Measurements from ENCODE around the gene RCBTB1.

RCBTB1 gene

DNA sequence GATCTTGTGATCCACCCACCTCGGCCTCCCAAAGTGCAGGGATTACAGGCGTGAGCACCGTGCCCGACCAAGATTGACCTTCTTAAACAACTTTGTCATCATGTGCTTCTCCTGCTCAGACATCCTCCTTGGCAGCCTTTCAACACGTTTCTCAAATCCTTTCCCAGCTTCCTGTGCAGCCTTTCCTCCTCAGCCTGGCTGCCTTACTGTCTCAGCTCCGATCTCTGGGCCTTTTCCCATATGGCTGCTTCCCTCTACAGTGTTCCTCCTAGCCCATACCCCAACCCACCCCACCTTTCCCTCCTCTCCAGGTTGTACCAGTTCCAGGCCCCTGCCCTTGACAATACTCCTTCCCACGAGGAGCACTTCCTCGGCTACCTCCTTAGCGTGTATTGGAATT lies 82.4 kb downstream of the RCBTB1 start:
- no peak for DNase-seq

- no peak for DNase-seq
Observed at GRCh38 chr13:49499889-49500660, 85.3 kb downstream of the RCBTB1 start.

- DNase-seq = no peak
Observed at GRCh38 chr13:49498206-49498605, 87.2 kb downstream of the RCBTB1 start.

DNA sequence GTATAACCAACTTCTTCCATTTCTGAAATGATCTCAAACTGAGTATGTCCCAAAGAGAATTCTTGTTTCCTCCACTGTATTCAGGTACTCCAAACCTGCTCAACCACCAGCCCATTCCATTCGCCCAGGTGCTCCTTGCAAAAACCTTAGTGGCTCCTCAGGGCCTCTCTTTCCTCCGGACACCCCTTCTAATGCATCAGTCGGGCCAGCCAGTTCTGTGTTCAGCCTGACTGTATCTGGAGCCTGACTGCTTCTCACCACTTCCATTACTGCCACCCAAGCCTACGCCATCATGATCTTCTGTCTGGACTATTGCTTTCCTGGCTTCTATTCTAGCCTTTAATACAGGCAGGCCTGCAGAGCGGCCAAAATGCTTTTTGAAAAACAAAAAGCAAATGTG lies 88.1 kb downstream of the RCBTB1 start:
- peak in 1 of 6 experiments; percentile 32 for DNase-seq

- DNase-seq = peak; percentile 32 to 66 (median 53)
Observed at GRCh38 chr13:49496837-49497236, 88.5 kb downstream of the RCBTB1 start.

DNA sequence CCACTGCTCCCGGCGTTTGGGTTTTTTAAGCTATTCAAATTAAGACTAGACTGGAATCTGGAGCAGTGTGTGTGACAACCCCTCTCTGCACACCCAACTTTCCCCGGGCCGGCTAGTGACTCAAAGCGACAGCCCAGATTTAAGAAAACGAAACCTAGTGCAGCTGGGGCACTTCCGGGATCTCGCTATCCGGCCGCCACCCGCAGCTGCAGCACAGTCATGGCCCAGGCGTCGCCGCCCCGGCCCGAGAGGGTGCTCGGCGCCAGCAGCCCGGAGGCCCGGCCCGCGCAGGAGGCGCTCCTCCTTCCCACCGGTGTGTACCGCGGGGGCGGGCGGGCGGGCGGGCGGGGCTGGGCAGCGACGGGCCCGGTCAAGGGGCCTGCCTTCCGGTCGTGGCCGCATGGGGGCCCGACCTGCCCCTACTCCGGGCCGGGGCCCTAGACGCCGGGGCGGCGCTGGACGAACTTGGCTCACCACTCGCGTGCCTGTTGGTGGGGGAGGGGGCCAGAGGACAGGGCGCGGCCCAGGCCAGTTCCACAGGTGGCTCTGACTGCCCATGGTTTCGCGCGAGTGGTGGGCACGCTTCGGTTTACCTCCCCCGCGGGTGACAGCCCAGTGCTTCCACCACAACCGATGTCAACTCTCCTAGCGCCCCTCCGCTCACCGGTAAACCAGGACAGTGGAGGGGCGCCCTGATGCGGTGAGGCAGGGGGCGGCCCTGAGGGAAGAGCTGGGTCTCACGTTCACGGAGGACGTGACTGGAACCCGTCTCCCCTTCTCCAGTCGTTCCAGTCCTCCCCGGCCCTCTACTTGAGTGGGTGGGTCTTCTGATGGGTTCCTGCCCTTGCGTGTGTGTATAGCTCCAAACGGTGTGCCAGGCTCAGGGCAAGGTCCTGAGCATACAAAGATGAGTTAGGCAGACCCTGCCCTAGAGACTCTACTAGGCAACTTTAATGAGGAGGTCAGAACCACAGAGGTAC lies 89.3 kb downstream of the RCBTB1 start, which contains the start of gene PHF11:
PHF11 (plus strand) TSS at position 171 of the 980 bp plus-strand sequence; CDS start at position 220, 49 bp downstream.
- peak; percentile 69 to 84 (median 76) for DNase-seq

DNA sequence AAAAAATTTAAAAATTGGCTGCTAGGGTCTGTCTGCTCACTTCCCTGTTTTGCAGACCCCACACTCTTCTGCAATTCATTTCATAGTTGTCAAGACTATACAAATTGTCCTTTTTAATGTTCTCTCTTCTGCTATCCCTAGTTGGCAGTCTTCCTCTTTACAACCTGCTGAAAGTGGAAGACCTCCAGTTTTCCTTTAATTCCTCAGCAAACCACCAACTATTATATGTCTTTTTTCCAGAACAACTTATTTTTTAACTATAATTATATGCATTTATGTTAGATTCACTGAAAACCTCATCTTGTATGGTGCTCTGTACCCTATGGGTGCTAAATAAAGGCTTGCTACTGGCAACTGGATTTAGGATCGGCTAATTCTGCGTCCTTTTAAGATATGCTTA lies 90.7 kb downstream of the RCBTB1 start:
- peak in 1 of 6 experiments; percentile 12 for DNase-seq

GRCh38 chr13:49488563-49488962 lies 96.8 kb downstream of the RCBTB1 start:
- DNase-seq = no peak
